CD4-positive, alpha-beta T cell (primary cell): ENCODE data around the gene DDX28. TPM values are rescaled to one million over a fixed set of nuclear protein-coding genes. Genes with fewer than 3 reads are reported as not detected.

ENCODE experiments used
- ATAC-seq: fragments of 200-7000 bp; cut with Tn5 transposase; one replicate; pipeline ENCODE4 v1.10.0; 2022; ENCODE audit warnings: mild to moderate bottlenecking; ENCODE audit not compliant: poor library complexity
- CTCF ChIA-PET: fragments of 350-600 bp; sonication (Branson Sonifier 250); formaldehyde crosslinking; loops from one replicate; lab custom pipeline; 2021; ENCODE audit warnings: antibody characterized with exemption, inconsistent platforms; lab: Charles Lee
- POLR2A ChIA-PET: fragments of 350-600 bp; sonication (Branson Sonifier 250); formaldehyde crosslinking; loops from one replicate; lab custom pipeline; 2021; ENCODE audit warnings: antibody characterized with exemption, inconsistent platforms; lab: Charles Lee
- DNase-seq, 14 experiments: peaks; one replicate each; pipeline ENCODE4 v3.0.0-alpha.2; 2013 to 2020; ENCODE audit warnings: mixed read lengths in 2 of 14
- H3K27ac ChIP-seq, 2 donors: one replicate each; pipeline versions ENCODE4 v1.5.1 to v1.7.0; 2013; ENCODE audit warnings: low read length in 2 of 2, low read depth in 1 of 2, mild to moderate bottlenecking in 1 of 2
- H3K27me3 ChIP-seq, 2 experiments: 1 replicate in 1 of 2; 2 replicates in 1 of 2; pipeline versions ENCODE4 v1.6.1 to v1.7.0; 2013; ENCODE audit warnings: low read length in 2 of 2, control low read depth in 1 of 2, mild to moderate bottlenecking in 1 of 2, moderate library complexity in 1 of 2; ENCODE audit not compliant: insufficient read depth in 2 of 2, control insufficient read depth in 1 of 2
- H3K36me3 ChIP-seq: one replicate; pipeline ENCODE4 v1.6.1; 2013; ENCODE audit warnings: low read length, control low read depth; ENCODE audit not compliant: insufficient read depth
- H3K4me1 ChIP-seq: one replicate; pipeline ENCODE4 v1.6.1; 2013; ENCODE audit warnings: low read length, control low read depth; ENCODE audit not compliant: insufficient read depth
- H3K4me3 ChIP-seq: one replicate; pipeline ENCODE4 v1.5.1; 2013; ENCODE audit warnings: mild to moderate bottlenecking, low read length, moderate library complexity
- H3K9me3 ChIP-seq, 2 experiments: 1 replicate in 1 of 2; 2 replicates in 1 of 2; pipeline versions ENCODE4 v1.6.1 to v1.7.0; 2013; ENCODE audit warnings: low read length in 2 of 2, mild to moderate bottlenecking in 2 of 2, control low read depth in 1 of 2, moderate library complexity in 1 of 2; ENCODE audit not compliant: control insufficient read depth in 1 of 2, insufficient read depth in 1 of 2
- H3K27ac Mint-ChIP-seq: one replicate; pipeline ENCODE4 v1.8.0; 2020; ENCODE audit warnings: mixed read lengths
- H3K27me3 Mint-ChIP-seq: one replicate; pipeline ENCODE4 v1.8.0; 2021; ENCODE audit warnings: mixed read lengths
- H3K36me3 Mint-ChIP-seq: one replicate; pipeline ENCODE4 v1.8.0; 2021; ENCODE audit warnings: low read depth, mixed read lengths
- H3K4me1 Mint-ChIP-seq: one replicate; pipeline ENCODE4 v1.8.0; 2021; ENCODE audit warnings: low read depth, mixed read lengths
- H3K4me3 Mint-ChIP-seq: one replicate; pipeline ENCODE4 v1.8.0; 2020; ENCODE audit warnings: mild to moderate bottlenecking, mixed read lengths
- H3K9me3 Mint-ChIP-seq: one replicate; pipeline ENCODE4 v1.8.0; 2020; ENCODE audit warnings: mixed read lengths
- CTCF ChIP-seq: fragments of 200-600 bp; IDR thresholded peaks from one replicate; pipeline ENCODE4 v1.8.0; 2022; ENCODE audit warnings: antibody characterized with exemption, mild to moderate bottlenecking
- intact Hi-C, 2 experiments: fragments of 100-400 bp; cut with DNase I in 1 of 2; cut with micrococcal nuclease in 1 of 2; formaldehyde crosslinking; loops; one replicate each; pipeline versions ENCODE4 v1.15.1 to v1.9.0; 2023 to 2025; cut with DNase I, micrococcal nuclease
- total RNA-seq, 174 experiments: library from RNA in 2 of 174; stranded (reverse) in 2 of 174; gene quantifications; one replicate each; pipeline ENCODE4 v1.2.3 and lab custom pipeline; 2021 to 2026

The DDX28 gene
- total RNA-seq, 2 experiments from 2014 or later = 18.9 to 19.4 TPM

DNA sequence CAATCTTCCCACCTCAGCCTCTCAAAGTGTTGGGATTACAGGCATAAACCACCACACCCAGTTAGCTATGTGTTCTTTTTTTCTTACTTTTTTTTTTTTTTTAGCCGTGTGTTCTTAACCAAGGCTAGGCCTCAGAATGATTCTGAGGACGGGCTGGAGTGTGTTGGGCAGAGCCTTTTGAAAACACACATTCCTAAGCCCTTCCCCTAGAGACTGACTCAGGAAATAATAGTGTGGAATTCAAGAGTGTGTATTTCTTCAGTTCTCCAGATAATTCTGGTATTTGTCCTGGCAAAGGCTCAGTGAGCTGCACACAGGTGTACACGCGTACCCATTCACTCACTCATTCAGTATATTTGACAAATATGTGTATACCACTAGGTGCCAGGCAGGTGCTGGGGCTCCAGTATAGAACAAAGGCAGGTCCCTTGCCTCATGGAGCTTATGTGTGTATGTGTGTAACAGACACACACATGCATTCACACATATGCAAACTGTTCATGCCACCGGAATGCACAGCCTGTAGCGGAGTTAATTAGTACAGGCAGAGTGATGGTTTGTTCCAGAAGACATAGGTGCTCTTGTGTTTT, 42.8 kb upstream of the DDX28 start:
- H3K9me3 Mint-ChIP-seq = no peaks in the 10 kb centered on the region
- no peaks in the 10 kb centered on the region for H3K27me3 Mint-ChIP-seq
- Histone ChIP-seq H3K36me3 (peaks cover 6% of the 10 kb centered on the region), H3K4me1 (peaks cover 89% of the 10 kb centered on the region), H3K27me3 (no peaks in the 10 kb centered on the region), H3K9me3 (no peaks in the 10 kb centered on the region), H3K27ac (no peak overlapping the region), H3K4me3 (no peak overlapping the region)
- ChIA-PET POLR2A (interaction anchor here (1.3 to 12.7 kb wide), 3 partner anchors 9 to 20 kb away, joined by 4 to 174 read pairs (median 12); partner anchors contain the start of gene NFATC3), CTCF (interaction anchor here (0.8 to 3.0 kb wide), 7 partner anchors 12 to 249 kb away, joined by 3 to 14 read pairs (median 7); partner anchors contain the start of gene NFATC3)
- H3K36me3 Mint-ChIP-seq = peaks cover 12% of the 10 kb centered on the region
- H3K4me1 Mint-ChIP-seq = peaks cover 89% of the 10 kb centered on the region
- no peak for ATAC-seq
- TF ChIP-seq CTCF = no peak
- intact Hi-C loops = no loop called here
- no peak for DNase-seq
- H3K4me3 Mint-ChIP-seq = no peak overlapping the region
- H3K27ac Mint-ChIP-seq = peak overlapping the region; percentile 50

GRCh38 chr16:68064791-68065365, 41.8 kb upstream of the DDX28 start:
- TF ChIP-seq CTCF = peak; percentile 87
- peak; percentile 83 for ATAC-seq

DNA sequence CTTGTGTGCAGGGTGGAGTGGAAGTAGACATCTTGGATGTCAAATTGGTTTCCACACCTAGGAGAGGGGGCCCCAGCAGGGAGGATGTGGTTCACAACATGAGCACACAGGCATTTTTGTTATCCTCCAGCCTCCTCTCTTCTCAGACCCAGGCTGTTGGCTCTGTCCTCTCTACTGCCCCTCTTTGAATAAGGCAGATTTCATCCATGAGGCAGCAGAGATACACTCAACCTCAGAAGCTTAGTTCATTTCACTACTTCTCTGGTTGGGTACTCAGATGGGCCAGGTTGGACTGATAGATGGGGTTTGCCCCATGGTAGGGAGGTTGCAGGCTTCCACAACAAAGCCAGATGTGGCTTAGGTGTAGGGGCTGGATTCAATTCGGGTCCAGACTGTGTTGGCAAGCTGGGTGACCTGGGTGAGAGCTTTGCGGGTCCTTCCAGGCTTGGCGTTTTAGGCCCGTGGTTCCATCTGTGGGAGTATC, 39.9 kb upstream of the DDX28 start:
- peak overlapping the region; percentile 62 for H3K4me3 Mint-ChIP-seq
- H3K36me3 Mint-ChIP-seq = peaks cover 36% of the 10 kb centered on the region
- H3K27ac Mint-ChIP-seq = peak overlapping the region; percentile 50
- intact Hi-C loops = loop anchor here in 1 of 2 experiments (1.0 kb wide), 1 partner anchor 247 kb away; no protein-coding TSS in a partner anchor
- peak overlapping the region in 1 of 2 donors; percentile 7 for H3K27ac ChIP-seq
- no peaks in the 10 kb centered on the region for H3K9me3 Mint-ChIP-seq
- no peaks in the 10 kb centered on the region for H3K27me3 Mint-ChIP-seq
- no peaks in the 10 kb centered on the region for H3K27me3 ChIP-seq
- ATAC-seq = peak; percentile 71
- no peaks in the 10 kb centered on the region for H3K9me3 ChIP-seq
- POLR2A ChIA-PET = interaction anchor here (1.5 to 3.2 kb wide), 4 partner anchors 17 to 64 kb away, joined by 5 to 10 read pairs (median 6); no protein-coding TSS in a partner anchor
- peak in 7 of 14 experiments; percentile 23 to 84 (median 50) for DNase-seq
- CTCF ChIA-PET = interaction anchor here (1.2 to 3.0 kb wide), 5 partner anchors 18 to 31 kb away, joined by 3 to 14 read pairs (median 4); partner anchors contain the start of gene NFATC3
- no peak for TF ChIP-seq CTCF
- H3K4me3 ChIP-seq = no peak overlapping the region
- peaks cover 76% of the 10 kb centered on the region for H3K4me1 Mint-ChIP-seq
- H3K36me3 ChIP-seq = peaks cover 7% of the 10 kb centered on the region
- H3K4me1 ChIP-seq = peaks cover 78% of the 10 kb centered on the region

More at GRCh38 chr16:68064791-68065365, 41.8 kb upstream of the DDX28 start:
- ChIA-PET CTCF (interaction anchor here (0.7 to 3.0 kb wide), 12 partner anchors 8 to 249 kb away, joined by 3 to 14 read pairs (median 4); partner anchors contain the start of gene NFATC3), POLR2A (interaction anchor here (2.7 to 12.7 kb wide), 2 partner anchors 15 to 21 kb away, joined by 12 to 174 read pairs; partner anchors contain the start of gene NFATC3)
- Mint-ChIP-seq H3K36me3 (peaks cover 18% of the 10 kb centered on the region), H3K27me3 (no peaks in the 10 kb centered on the region), H3K9me3 (no peaks in the 10 kb centered on the region), H3K27ac (peak overlapping the region; percentile 50), H3K4me3 (peak overlapping the region; percentile 22), H3K4me1 (peaks cover 84% of the 10 kb centered on the region)
- H3K27ac ChIP-seq = peak overlapping the region in 1 of 2 donors; percentile 55
- H3K36me3 ChIP-seq = peaks cover 10% of the 10 kb centered on the region
- peaks cover 86% of the 10 kb centered on the region for H3K4me1 ChIP-seq
- no peaks in the 10 kb centered on the region for H3K27me3 ChIP-seq
- DNase-seq = peak; percentile 55 to 82 (median 68)
- no peaks in the 10 kb centered on the region for H3K9me3 ChIP-seq
- intact Hi-C loops = no loop called here
- no peak overlapping the region for H3K4me3 ChIP-seq
